ENCODE data around the gene TTC9C. TPM values are rescaled to one million over a fixed set of nuclear protein-coding genes. Genes with fewer than 3 reads are reported as not detected.
"Not testable (repeated sequence)": the region's sequence is repeated elsewhere in the genome, so short reads cannot be mapped to it uniquely, and the experiment has no call there.

Gene TTC9C
- total RNA-seq, 1 donor from 2014 or later = 31.3 TPM

GRCh38 chr11:62726915-62727164 lies 1.4 kb upstream of the TTC9C start:
- ATAC-seq = no peak
- peak overlapping the region; percentile 95 for H3K27ac ChIP-seq
- no peak for DNase-seq
- H3K36me3 ChIP-seq = peaks cover 37% of the 10 kb centered on the region
- H3K9me3 ChIP-seq = no peaks in the 10 kb centered on the region
- intact Hi-C loops (cut with DNase I) = no loop called here
- H3K4me1 ChIP-seq = peaks cover 44% of the 10 kb centered on the region
- H3K27me3 ChIP-seq = no peaks in the 10 kb centered on the region
- TF ChIP-seq CTCF (IDR thresholded peaks at IDR 0.05) = no peak
- peak overlapping the region; percentile 77 for H3K4me3 ChIP-seq

- Histone ChIP-seq H3K27ac (peak within 1 kb of the TSS; percentile 95), H3K36me3 (peaks cover 32% of the 10 kb centered on the region), H3K4me3 (peak within 1 kb of the TSS; percentile 77), H3K27me3 (no peaks in the 10 kb centered on the region), H3K4me1 (peaks cover 39% of the 10 kb centered on the region), H3K9me3 (no peaks in the 10 kb centered on the region)
- intact Hi-C loops (cut with DNase I) = no loop called here
- DNase-seq (peak; percentile 99), ATAC-seq (peak; percentile 93)
- TF ChIP-seq CTCF (IDR thresholded peaks at IDR 0.05) = no peak
Observed at GRCh38 chr11:62727165-62727871, 968 bp upstream of the TTC9C start, which contains the start of gene HNRNPUL2. Gene HNRNPUL2, minus strand, starts transcription at chr11:62727457. Its CDS starts 301 bp downstream, at chr11:62727156.

- H3K4me1 ChIP-seq = peaks cover 39% of the 10 kb centered on the region
- H3K27me3 ChIP-seq = no peaks in the 10 kb centered on the region
- H3K27ac ChIP-seq = peak overlapping the region; percentile 95
- peak; percentile 87 for DNase-seq
- peaks cover 27% of the 10 kb centered on the region for H3K36me3 ChIP-seq
- no peaks in the 10 kb centered on the region for H3K9me3 ChIP-seq
- TF ChIP-seq CTCF (IDR thresholded peaks at IDR 0.05) = no peak
- intact Hi-C loops (cut with DNase I) = no loop called here
- peak overlapping the region; percentile 77 for H3K4me3 ChIP-seq
- peak; percentile 66 for ATAC-seq
Observed at GRCh38 chr11:62727872-62728170, 465 bp upstream of the TTC9C start.

- ATAC-seq; intact Hi-C loops (cut with DNase I); H3K9me3 ChIP-seq; DNase-seq; H3K27ac ChIP-seq; H3K27me3 ChIP-seq: not testable (repeated sequence)
- H3K36me3 ChIP-seq = peaks cover 29% of the 10 kb centered on the region
- H3K4me1 ChIP-seq = peaks cover 23% of the 10 kb centered on the region
- H3K4me3 ChIP-seq = peak overlapping the region; percentile 77
Observed at GRCh38 chr11:62730076-62730475, 1.8 kb downstream of the TTC9C start.

- Histone ChIP-seq H3K27me3 (no peaks in the 10 kb centered on the region), H3K9me3 (no peaks in the 10 kb centered on the region), H3K4me3 (no peak overlapping the region), H3K4me1 (peaks cover 21% of the 10 kb centered on the region), H3K36me3 (peaks cover 57% of the 10 kb centered on the region), H3K27ac (no peak overlapping the region)
- DNase-seq = no peak
- intact Hi-C loops (cut with DNase I) = no loop called here
- TF ChIP-seq CTCF (IDR thresholded peaks at IDR 0.05) = no peak
- no peak for ATAC-seq
Observed at GRCh38 chr11:62732830-62733229, 4.5 kb downstream of the TTC9C start.

- H3K4me1 ChIP-seq = no peaks in the 10 kb centered on the region
- no peak overlapping the region for H3K27ac ChIP-seq
- H3K9me3 ChIP-seq = no peaks in the 10 kb centered on the region
- DNase-seq (no peak), ATAC-seq (no peak)
- no peak overlapping the region for H3K4me3 ChIP-seq
- intact Hi-C loops (cut with DNase I) = no loop called here
- no peak for TF ChIP-seq CTCF (IDR thresholded peaks at IDR 0.05)
- H3K36me3 ChIP-seq = peaks cover 84% of the 10 kb centered on the region
- H3K27me3 ChIP-seq = no peaks in the 10 kb centered on the region
Observed at GRCh38 chr11:62737196-62737595, 8.9 kb downstream of the TTC9C start.
